ENCODE data around the gene COL15A1.

Gene COL15A1

DNA sequence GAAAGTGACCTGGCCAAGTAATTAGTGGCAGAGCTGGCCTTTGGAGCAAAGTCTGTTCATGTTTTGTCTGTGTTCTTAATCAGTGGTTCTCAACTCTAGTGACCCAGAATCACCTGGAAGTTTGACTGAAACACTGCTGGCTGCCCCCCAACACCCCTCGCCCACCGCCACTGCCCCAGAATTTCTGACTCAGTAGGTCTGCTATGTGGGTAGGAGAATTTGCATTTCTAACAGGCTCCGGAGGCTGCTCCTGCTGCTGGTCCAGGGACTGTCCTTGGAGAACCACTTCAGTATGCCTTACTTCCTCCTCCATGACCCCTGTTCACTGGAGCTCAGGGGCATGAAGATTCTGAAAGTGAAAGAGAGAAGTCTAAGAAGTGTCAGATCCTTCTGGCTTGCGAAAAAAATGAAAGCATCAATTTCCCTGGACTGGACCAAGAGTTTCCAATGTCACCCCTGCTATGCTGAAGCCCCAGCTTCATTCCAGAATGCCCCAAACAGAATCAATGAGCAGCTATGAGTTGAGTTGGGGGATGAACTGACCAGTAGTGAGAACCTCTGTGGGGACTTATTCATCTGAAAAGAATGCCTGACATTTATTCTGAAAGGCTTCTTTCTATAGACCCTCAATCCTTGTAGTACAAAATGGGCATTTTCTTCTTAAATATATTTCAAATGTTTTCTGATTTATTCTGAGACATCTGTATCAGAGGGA, 20.8 kb upstream of the COL15A1 start:
- no peaks in the 10 kb centered on the region for H3K36me3 ChIP-seq (ENCODE audit: control insufficient read depth, low read length)
- H3K9me3 ChIP-seq (ENCODE audit: control insufficient read depth, insufficient read depth, low read length): no peaks in the 10 kb centered on the region
- no peak for TF ChIP-seq CTCF (IDR thresholded peaks at IDR 0.05; ENCODE audit: low read depth, low read length, poor library complexity, severe bottlenecking)
- no peak for TF ChIP-seq EZH2phosphoT487 (IDR thresholded peaks at IDR 0.05; ENCODE audit: borderline replicate concordance, low read length)
- H3K79me2 ChIP-seq (ENCODE audit: control insufficient read depth, low read length): no peaks in the 10 kb centered on the region
- no peaks in the 10 kb centered on the region for H3F3A ChIP-seq (ENCODE audit: control insufficient read depth, insufficient read depth)
- H4K20me1 ChIP-seq (ENCODE audit: control insufficient read depth, insufficient read depth, low read depth, low read length): no peaks in the 10 kb centered on the region
- H3K27ac ChIP-seq (ENCODE audit: low read depth, low read length): no peak overlapping the region
- peaks cover 25% of the 10 kb centered on the region for H3K27me3 ChIP-seq (ENCODE audit: control insufficient read depth, low read length)
- no peak overlapping the region for H3K4me3 ChIP-seq (ENCODE audit: low read length)
- no peaks in the 10 kb centered on the region for H3K9me2 ChIP-seq (replicated peaks; ENCODE audit: control insufficient read depth, low read length)
- H3K4me1 ChIP-seq (ENCODE audit: control insufficient read depth, low read length): no peaks in the 10 kb centered on the region
- no peak overlapping the region for H3K4me2 ChIP-seq (ENCODE audit: low read length)

GRCh38 chr9:98923451-98924123, 20.1 kb upstream of the COL15A1 start:
- H3K9me2 ChIP-seq (replicated peaks; ENCODE audit: control insufficient read depth, low read length): no peaks in the 10 kb centered on the region
- H4K20me1 ChIP-seq (ENCODE audit: control insufficient read depth, insufficient read depth, low read depth, low read length): no peaks in the 10 kb centered on the region
- H3K9me3 ChIP-seq (ENCODE audit: control insufficient read depth, insufficient read depth, low read length): no peaks in the 10 kb centered on the region
- H3K4me2 ChIP-seq (ENCODE audit: low read length): no peak overlapping the region
- H3K27me3 ChIP-seq (ENCODE audit: control insufficient read depth, low read length): peaks cover 23% of the 10 kb centered on the region
- H3K36me3 ChIP-seq (ENCODE audit: control insufficient read depth, low read length): no peaks in the 10 kb centered on the region
- no peaks in the 10 kb centered on the region for H3K79me2 ChIP-seq (ENCODE audit: control insufficient read depth, low read length)
- H3K4me3 ChIP-seq (ENCODE audit: low read length): no peak overlapping the region
- TF ChIP-seq CTCF (IDR thresholded peaks at IDR 0.05; ENCODE audit: low read depth, low read length, poor library complexity, severe bottlenecking) (no peak), EZH2phosphoT487 (IDR thresholded peaks at IDR 0.05; ENCODE audit: borderline replicate concordance, low read length) (no peak)
- no peaks in the 10 kb centered on the region for H3F3A ChIP-seq (ENCODE audit: control insufficient read depth, insufficient read depth)
- H3K27ac ChIP-seq (ENCODE audit: low read depth, low read length): no peak overlapping the region
- no peaks in the 10 kb centered on the region for H3K4me1 ChIP-seq (ENCODE audit: control insufficient read depth, low read length)

DNA sequence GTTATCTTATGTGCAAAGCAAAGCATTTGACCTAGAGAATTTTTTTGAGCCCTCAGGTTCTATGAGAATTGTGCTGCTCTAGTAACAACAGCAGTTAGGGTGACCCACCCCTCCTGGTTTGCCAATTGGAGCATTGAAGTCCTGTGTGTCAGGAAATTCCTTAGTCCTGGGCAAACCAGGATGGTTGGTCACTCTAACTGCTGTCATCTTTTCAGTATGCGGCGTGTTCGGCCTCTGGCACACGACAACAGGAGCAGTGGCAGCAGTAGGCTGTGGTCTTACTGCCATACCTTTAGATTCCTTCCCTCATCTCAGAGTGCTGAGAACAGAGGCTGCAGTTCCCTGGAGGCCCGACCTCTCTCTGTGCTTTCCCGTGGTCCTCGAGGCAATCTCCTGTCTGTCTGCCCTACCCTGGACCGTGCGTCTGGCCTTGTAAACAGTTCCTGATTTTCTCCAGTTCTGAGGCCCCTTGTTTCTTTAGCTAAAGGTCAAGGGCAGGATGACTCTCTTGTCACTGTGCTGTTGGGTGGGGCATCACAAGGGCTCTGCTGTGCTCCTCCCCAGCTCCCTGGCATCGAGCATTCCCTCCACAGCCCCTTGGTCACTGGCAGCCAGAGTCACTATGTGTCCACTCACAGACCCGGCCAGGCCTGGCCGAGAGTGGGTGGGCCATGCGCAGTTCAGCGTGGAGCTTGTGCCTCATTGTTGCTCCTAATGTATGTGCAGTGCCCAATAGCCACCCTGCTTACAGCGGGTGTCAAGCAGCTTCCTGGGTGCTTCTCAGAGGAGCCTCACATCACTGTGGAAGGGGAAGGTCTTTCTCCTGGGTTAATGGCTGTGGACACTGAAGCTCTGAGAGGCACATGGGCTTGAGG, 18.5 kb upstream of the COL15A1 start:
- Histone ChIP-seq H4K20me1 (ENCODE audit: control insufficient read depth, insufficient read depth, low read depth, low read length) (no peaks in the 10 kb centered on the region), H3K4me3 (ENCODE audit: low read length) (no peak overlapping the region), H3K27ac (ENCODE audit: low read depth, low read length) (no peak overlapping the region), H3K9me2 (replicated peaks; ENCODE audit: control insufficient read depth, low read length) (no peaks in the 10 kb centered on the region), H3K27me3 (ENCODE audit: control insufficient read depth, low read length) (peaks cover 22% of the 10 kb centered on the region), H3K4me1 (ENCODE audit: control insufficient read depth, low read length) (no peaks in the 10 kb centered on the region), H3K4me2 (ENCODE audit: low read length) (no peak overlapping the region), H3K9me3 (ENCODE audit: control insufficient read depth, insufficient read depth, low read length) (no peaks in the 10 kb centered on the region), H3F3A (ENCODE audit: control insufficient read depth, insufficient read depth) (no peaks in the 10 kb centered on the region), H3K79me2 (ENCODE audit: control insufficient read depth, low read length) (no peaks in the 10 kb centered on the region), H3K36me3 (ENCODE audit: control insufficient read depth, low read length) (no peaks in the 10 kb centered on the region)
- TF ChIP-seq CTCF (IDR thresholded peaks at IDR 0.05; ENCODE audit: low read depth, low read length, poor library complexity, severe bottlenecking) (no peak), EZH2phosphoT487 (IDR thresholded peaks at IDR 0.05; ENCODE audit: borderline replicate concordance, low read length) (no peak)
